Effector CD4-positive, alpha-beta T cell (primary cell): Measurements from ENCODE around the gene ZBTB7A.
"Not testable (repeated sequence)": the region's sequence is repeated elsewhere in the genome, so short reads cannot be mapped to it uniquely, and the experiment has no call there.

Experiments
- DNase-seq: peaks from one replicate; pipeline ENCODE4 v3.0.0-alpha.2; 2020

The ZBTB7A gene

DNA sequence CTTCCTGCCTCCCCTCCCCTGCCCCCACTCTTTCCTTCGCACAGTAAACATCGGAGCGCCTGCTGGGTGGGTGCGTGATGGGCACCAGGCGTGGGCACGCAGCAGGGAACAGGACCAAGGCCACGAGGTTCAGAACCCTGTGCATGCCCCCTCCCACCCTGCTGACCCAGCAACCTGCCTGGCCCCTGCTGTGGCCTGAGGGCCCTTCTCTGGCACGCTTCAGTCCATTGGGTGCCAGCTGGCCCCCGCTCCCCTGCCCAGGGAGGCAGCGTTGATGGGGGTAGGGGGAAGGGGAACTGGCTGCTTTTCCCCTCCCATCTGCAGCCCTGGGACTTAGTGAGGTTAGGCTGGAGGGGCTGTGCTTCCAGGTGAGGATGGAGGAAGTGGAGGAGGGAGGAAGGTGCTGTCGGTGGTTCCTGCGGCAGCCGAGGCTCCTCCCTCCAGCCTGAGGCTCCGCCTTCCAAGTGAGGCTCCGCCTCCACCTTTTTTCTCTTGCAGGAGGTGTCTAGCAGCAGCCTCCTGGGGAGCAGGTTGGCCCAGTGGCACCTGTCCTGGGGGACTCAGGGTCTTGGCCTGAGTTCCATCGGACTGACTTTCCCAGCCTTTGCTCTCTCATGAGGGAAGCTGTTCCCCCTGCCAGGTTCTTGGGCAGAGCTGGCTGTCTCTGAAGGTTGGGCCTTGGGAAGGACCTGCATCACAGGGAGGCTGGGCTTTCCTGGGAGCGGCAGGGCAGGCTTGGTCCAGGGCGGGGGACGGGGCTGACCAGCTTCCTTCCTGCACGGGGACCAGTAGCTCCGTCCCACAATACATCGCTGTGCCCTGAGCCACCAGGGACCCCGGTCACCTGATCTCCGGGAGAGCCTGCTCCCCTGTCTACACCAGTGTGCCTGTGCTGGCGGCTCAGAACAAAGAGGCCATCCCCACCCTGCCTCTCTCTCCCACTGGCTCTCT, 51.9 kb downstream of the ZBTB7A start:
- DNase-seq: no peak

DNA sequence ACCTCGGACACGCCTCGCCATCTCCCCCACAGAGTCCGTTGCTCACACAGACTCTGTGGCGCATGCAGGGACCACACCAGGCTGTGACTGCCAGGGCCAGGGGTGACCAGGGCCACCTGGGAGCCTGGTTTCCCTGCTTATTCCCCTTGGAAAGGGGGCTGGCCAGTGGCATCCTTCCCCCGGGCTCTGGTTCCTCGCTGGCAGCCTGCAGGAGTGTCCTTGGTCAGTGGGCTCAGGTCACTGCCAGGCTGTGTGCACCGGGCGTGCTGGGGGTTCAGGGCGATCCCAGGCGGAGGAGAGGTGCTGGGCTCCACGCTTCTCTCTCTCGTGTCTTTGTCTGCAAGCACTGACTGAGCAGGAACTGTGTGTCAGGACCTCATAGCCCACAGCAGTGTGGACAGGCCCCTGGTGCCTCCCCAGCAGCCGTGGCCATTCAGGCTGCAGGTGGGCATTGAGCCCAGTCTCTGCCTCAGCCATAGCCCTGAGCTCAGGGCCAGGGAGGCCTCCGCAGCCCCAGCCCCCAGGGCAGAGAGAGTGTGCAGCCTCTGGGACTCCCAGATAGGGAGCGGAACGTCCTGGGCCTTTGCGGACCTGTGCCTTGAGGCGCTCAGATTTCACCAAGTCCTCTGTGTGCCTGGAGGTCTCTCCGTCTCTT, 52.7 kb downstream of the ZBTB7A start:
- no peak for DNase-seq

DNA sequence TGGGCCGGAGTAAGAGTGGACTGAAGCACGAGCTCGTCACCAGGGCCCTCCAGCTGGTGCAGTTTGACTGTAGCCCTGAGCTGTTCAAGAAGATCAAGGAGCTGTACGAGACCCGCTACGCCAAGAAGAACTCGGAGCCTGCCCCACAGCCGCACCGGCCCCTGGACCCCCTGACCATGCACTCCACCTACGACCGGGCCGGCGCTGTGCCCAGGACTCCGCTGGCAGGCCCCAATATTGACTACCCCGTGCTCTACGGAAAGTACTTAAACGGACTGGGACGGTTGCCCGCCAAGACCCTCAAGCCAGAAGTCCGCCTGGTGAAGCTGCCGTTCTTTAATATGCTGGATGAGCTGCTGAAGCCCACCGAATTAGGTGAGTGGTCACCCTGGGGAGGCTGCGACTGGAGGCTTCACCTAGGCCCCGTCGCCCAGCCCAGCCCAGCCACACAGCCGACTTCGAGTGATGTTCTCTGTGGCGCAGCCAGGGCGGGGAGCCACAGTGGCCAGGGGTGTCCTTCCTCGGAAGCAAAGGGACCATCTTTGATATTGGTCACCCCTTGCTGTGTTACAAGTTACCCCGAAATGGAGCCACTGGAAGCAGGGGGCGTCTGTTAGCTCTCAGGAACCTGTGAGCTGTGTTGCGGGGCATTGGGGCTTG, 53.6 kb downstream of the ZBTB7A start:
- DNase-seq: no peak

DNA sequence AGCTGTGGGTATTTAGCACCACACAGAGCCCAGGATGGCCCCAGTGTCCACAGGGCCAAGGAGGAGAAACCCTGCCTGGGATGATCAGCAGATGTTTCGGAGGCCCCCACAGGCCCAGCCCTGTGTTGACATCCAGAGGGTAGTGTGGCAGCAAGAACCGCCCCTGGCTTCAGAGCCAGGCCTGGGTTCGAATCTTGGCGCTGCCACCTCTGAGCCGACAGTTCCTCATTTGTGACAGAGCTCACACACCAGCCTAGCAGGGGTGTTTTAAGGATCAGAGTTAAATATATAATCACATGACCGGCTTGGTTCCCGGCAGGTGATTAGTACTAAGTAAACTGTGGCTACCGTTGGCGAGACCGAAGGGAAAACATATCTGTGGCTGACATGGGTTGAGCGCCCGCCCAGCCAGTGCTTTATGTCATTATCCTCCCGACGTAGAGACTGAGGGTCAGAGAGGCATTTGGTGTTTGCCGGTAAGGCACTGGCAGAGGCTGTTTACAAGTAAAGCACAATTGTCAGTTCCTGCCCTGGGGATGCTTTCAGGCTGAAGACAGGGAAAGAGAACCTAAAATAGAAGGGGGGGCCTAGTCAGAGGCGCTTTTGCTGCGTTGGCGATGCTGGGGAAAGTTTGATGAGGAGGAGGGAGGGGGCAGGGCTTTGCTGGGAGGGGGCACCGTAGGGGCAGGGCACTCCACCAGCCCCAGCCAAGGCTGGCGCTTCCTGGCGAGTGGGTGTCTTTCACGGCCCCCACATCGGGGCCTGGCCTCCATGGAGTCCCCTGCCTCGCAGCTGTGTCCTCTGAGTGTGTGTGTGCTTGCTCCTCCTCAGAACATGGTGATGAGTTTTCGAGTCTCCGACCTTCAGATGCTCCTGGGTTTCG, 54.4 kb downstream of the ZBTB7A start:
- DNase-seq: no peak

DNA sequence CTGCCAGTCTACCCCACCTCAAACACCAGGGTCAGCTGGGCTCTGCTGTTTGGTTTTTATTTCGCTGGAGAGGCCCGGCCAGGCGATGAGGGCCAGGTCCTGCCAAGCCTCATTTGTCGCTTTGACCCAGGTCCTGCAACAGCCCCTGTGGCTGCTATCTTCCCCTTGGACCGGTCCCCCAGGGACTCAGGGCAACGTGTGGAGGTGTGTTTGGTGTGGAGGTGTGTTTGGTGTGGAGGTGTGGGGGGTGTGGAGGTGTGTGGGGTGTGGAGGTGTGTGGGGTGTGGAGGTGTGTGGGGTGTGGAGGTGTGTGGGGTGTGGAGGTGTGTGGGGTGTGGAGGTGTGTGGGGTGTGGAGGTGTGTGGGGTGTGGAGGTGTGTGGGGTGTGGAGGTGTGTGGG, 55.3 kb downstream of the ZBTB7A start:
- DNase-seq: not testable (repeated sequence)

DNA sequence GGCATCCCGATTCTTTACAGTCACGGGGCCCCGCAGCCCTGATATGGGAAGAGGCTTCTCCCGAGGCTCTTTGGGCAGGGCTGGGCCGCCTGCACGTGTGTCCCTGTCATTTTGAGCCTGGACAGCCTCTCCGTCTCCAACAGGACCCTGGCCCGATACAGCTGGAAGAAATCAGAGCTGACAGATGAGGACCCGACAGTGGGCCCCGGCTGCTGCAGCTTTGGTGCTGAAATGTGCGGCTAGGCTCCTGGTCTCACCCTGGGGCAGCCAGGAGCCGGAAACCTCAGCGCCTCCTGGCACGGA, 55.9 kb downstream of the ZBTB7A start:
- no peak for DNase-seq

DNA sequence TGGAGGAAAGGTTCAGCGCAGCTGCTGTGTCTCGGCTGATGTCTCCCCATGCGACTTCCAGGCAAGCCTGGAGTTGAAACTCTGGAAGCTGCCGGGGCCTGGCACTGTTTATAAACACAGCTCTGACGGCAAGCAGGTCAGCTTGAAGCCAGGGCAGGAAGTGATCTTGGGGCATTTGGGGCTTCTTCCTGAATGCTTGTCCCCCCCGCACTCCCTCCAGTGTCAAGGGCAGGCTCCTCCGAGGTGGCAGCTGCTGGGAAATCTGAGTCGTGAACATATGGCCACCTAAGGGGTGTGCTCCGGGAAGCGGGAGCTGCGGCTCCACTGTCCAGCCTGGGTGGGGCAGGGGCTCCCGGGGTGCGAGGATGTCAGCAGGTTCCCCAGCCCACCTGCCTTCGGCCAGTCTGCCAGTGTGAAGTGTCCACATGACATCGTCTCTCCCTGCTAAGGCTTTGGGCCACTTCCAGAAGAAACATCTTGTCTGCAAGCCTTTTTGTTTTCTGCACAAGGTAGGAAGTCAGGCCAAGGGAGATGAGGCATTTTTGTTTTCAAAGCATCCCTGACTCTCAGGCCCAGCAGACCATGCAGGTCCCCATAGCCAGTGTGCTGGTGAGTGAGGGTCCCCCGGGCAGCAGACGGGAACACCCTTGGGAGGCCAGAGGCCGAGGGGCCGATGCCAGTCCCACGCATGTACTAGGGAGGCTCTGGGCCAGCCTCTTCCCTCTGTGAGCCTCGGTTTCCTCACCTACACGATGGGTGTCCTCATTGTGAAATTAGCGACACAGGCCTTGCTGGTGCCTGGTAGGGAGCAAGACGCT, 56.5 kb downstream of the ZBTB7A start:
- no peak for DNase-seq

DNA sequence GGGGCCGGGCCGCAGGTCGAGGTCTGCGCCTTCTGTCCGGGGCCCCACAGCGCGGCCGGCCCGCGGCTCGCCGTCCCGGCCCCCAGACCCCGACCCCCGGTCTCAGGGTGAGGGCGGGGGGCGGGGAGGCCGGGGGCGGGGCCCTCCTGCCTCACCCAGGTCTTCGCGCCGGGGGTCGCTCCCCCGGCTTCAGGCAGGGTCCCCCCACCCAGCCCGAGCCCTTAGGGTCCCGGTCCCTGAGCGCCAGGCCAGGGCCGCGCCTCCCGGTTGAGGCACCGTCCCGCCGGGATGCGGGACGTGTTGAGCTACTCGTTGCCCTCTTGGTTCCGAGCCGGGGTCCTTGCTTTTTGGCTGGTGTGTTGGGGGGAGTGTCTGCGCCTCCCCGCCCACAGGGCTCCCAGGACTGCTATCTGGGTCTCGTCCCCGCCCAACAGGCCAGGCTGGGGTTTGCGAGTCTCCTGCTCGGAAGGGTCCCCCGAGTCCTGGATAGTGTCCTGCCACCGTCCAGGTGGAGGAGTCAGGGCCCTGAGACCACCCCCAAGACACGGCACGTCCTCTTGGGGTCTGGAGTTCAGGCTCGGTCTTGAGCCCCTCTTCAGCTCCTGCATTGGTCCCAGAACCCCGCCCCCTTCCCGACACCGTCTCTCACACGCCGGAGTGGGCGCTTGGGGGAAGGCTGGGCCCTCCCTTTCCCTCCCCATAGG, 58.7 kb downstream of the ZBTB7A start:
- DNase-seq: no peak

DNA sequence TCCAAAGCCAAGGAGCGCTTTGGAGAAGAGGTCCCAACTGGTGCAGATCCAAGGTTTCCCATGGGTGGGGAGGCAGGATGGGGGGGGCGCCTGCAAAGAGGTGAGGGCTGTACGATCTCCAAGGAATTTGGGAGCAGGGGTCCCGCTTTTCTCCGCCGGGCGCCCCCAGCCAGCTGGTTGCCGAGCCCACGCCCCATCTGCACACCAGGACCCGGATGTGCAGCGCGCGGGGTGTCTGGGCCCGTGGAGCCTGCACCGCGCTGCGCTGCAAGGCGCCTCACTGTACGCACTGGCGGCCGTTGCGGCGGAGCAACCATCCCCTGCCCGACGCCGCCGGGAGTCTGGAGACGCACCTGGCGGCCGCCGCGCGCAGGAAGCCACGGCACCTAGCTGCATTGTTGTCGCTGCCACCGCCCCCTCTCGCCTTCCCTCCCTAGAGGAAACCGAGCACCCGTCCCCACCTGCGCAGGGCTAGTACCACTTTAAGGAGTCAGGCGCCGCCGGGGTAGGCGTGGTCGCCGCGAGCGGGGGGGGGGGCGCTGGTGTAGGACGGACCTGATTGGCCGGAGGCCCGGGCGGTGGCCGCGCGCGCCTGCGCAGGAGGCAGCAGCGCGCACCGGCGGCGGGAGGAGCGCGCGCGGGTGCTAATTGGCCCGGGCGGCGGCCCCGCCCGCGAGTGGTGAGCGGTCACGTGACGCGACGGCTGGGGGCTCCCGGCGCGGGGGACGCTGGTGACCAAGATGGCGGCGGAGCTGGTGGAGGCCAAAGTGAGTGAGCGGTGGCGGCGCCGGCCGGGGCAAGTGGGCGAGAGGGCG, 59.5 kb downstream of the ZBTB7A start, which contains the start of gene PIAS4:
TSS of gene PIAS4 (plus strand) at position 716 of the 815 bp plus-strand sequence. CDS start at position 741, 25 bp downstream.
- DNase-seq: peak; percentile 95

DNA sequence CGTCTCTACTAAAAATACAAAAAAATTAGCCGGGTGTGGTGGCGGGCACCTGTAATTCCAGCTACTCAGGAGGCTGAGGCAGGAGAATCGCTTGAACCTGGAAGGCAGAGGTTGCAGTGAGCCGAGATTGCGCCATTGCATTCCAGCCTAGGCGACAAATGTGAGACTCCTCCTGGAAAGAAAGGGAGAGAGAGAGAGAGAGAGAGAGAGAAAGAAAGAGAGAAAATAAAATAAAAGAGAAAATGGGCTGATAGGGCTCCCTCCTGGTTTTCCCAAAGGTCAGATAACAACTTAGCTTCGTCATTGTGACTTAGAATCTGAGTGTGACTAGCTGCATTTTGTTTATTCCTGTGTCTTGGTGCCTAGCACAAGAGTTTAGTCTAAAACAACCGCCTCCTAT, 61.3 kb downstream of the ZBTB7A start:
- DNase-seq: not testable (repeated sequence)

DNA sequence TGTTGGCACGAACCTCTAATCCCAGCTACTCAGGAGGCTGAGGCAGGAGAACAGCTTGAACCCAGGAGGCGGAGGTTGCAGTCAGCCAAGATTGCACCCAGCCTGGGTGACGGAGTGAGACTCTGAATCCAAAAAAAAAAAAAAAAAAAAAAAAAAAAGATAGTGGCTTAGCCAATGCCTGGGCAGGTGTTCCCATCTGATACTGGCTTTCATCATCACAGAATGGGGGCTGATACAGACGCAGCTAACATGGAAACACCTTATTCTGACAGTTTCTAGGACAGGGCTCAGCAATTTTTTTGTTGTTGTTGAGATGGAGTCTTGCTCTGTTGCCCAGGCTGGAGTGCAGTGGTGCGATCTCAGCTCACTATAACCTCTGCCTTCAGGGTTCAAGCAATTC, 65.9 kb downstream of the ZBTB7A start:
- DNase-seq: not testable (repeated sequence)

DNA sequence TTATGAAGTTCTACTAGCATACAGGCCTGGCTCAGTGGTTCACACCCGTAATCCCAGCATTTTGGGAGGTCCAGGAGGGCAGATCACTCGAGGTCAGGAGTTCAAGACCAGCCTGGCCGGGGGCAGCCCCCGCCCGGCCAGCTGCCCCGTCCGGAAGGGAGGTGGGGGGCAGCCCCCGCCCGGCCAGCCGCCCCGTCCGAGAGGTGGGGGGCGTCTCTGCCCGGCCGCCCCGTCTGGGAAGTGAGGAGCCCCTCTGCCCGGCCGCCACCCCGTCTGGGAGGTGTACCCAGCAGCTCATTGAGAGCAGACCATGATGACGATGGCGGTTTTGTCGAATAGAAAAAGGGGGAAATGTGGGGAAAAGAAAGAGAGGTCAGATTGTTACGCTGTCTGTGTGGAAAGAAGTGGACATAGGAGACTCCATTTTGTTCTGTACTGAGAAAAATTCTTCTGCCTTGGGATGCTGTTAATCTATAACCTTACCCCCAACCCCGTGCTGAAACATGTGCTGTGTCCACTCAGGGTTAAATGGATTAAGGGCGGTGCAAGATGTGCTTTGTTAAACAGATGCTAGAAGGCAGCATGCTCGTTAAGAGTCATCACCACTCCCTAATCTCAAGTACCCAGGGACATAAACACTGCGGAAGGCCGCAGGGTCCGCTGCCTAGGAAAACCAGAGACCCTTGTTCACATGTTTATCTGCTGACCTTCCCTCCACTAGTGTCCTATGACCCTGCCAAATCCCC, 67.9 kb downstream of the ZBTB7A start:
- not testable (repeated sequence) for DNase-seq

DNA sequence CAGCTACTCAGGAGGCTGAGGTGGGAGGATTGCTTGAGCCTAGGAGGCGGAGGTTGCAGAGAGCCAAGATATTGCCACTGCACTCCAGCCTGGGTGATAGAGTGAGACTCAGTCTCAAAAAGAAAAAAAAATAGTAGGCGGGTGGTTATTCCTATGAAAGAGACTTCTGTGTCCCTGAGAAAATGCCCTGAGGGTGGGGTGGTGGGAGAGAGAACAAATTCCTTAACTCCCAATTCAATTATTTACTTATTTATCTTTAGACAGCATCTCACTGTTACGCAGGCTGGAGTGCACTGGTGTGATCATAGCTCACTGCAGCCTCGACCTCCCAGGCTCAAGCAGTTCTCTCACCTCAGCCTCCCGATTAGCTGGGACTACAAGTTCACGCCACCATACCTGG, 71.1 kb downstream of the ZBTB7A start:
- no peak for DNase-seq
